GM12865 (cell line): ENCODE measurements around the gene RAB37.

Source experiments
- DNase-seq: peaks from one replicate; pipeline ENCODE4 v3.0.0; 2010; ENCODE audit warnings: low read depth
- H3K4me3 ChIP-seq: 2 replicates; pipeline ENCODE4 v1.5.1; 2011; ENCODE audit warnings: mild to moderate bottlenecking, low read depth, low read length, control low read depth
- TF ChIP-seq, protein P1 (sequence below): IDR thresholded peaks from 2 replicates; pipeline ENCODE4 v1.5.1; 2011; ENCODE audit warnings: low read length, control low read depth, low read depth, inconsistent platforms; ENCODE audit not compliant: insufficient read depth; ENCODE audit errors: missing control alignments

Gene RAB37

DNA sequence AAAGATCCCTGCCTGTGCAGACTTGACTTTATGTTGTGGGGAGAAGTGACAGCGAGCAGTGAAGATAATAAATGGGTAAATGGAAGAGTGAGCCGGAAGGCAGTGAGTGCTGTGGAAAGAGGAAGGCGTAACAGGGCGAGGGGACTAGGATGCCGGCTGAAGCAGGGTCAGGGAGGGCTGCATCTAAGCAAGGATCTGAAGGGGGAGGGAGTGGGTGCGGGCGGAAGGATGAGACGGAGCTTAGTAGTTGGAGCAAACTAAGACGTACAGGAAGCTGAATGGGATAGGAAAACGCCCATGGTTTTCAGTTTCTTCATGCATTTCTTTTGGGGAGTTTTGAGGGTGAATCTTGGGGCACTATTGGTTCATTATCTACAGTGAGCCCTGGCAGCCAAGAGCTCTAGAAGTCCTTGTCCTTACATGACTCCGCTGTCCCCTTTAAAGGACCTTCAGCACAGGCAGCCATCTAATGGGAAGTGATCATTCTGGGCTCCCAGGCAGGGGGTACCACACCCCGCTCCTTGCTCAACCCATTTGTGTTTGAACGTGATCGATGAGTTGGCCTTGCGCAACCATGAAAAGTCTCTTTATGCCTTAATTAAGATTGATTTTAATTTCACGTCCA, 49.5 kb downstream of the RAB37 start:
- TF ChIP-seq, protein P1, sequence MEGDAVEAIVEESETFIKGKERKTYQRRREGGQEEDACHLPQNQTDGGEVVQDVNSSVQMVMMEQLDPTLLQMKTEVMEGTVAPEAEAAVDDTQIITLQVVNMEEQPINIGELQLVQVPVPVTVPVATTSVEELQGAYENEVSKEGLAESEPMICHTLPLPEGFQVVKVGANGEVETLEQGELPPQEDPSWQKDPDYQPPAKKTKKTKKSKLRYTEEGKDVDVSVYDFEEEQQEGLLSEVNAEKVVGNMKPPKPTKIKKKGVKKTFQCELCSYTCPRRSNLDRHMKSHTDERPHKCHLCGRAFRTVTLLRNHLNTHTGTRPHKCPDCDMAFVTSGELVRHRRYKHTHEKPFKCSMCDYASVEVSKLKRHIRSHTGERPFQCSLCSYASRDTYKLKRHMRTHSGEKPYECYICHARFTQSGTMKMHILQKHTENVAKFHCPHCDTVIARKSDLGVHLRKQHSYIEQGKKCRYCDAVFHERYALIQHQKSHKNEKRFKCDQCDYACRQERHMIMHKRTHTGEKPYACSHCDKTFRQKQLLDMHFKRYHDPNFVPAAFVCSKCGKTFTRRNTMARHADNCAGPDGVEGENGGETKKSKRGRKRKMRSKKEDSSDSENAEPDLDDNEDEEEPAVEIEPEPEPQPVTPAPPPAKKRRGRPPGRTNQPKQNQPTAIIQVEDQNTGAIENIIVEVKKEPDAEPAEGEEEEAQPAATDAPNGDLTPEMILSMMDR, result no peak
- DNase-seq, result no peak
- H3K4me3 ChIP-seq, result no peak overlapping the region

- H3K4me3 ChIP-seq, result no peak overlapping the region
- DNase-seq, result no peak
- TF ChIP-seq, protein P1, result no peak
Measured at GRCh38 chr17:74790161-74791058, 53.4 kb downstream of the RAB37 start.

DNA sequence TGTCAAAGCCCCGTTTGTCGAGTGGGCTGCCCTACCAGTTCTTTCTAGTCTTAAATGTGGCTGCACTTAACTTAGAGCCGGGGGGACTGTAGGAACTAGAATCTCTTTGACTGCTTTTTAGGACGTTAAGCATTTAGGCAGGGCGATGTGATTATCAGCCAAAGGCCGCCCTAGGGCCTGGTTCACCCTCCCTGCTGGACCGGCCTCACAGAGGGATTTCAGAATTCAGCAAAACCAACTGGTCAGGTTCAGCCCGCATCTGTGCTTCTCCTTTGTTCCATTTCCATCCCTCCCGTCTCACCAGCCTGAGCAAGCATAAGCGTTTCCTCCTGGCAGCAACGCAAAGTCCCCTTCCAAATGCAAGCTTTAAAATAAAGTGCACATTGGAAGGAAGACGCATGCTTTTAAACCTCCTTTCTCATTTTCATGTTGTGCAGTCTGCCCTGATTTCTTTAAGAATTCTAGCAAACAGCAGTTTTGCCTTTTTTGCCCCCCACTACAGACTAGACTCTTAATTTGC, 55.6 kb downstream of the RAB37 start:
- TF ChIP-seq, protein P1, result no peak
- H3K4me3 ChIP-seq, result no peak overlapping the region
- no peak for DNase-seq

GRCh38 chr17:74795327-74796020, 58.4 kb downstream of the RAB37 start:
- no peak overlapping the region for H3K4me3 ChIP-seq
- TF ChIP-seq, protein P1, result no peak

DNA sequence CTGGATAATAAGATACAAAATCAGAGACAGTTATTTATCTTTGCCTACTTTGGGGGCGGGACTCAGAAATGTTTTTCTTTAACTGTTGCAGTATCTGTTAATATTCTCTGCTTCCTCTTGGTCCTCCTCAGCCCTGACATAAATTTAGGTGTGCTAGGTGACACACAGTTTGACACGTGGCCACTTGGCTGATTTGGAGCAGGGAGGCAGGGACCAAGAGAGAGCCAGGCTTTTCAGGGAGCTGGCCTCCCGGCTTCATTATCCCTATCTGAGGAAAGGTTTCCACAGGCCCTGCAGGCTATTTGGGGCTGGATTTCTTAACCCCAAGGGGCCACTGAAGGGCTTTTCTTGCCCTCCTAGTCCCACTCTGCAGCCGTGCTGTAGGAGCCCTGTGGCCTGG, 59.2 kb downstream of the RAB37 start:
- TF ChIP-seq, protein P1, result no peak
- no peak for DNase-seq
- H3K4me3 ChIP-seq, result no peak overlapping the region

More at GRCh38 chr17:74795327-74796020, 58.4 kb downstream of the RAB37 start:
- no peak for DNase-seq

GRCh38 chr17:74796866-74797265, 59.8 kb downstream of the RAB37 start:
- DNase-seq, result no peak
- TF ChIP-seq, protein P1, result no peak
- no peak overlapping the region for H3K4me3 ChIP-seq
